Nephron (organoid): ENCODE data around the gene CUL9.
A peak's percentile ranks its signal among the peaks of the same experiment; 100 is the strongest.

Experiments used
- H3K27ac Mint-ChIP-seq, 3 experiments: 2 replicates each; pipeline ENCODE4 v1.8.0; 2020; ENCODE audit warnings: mixed read lengths in 3 of 3, mild to moderate bottlenecking in 2 of 3, moderate library complexity in 1 of 3
- H3K27me3 Mint-ChIP-seq: 2 replicates; pipeline ENCODE4 v1.8.0; 2021; ENCODE audit warnings: low read depth, mild to moderate bottlenecking, moderate library complexity, mixed read lengths
- H3K36me3 Mint-ChIP-seq: 2 replicates; pipeline ENCODE4 v1.8.0; 2020; ENCODE audit warnings: low read depth, mixed read lengths
- H3K4me1 Mint-ChIP-seq: 2 replicates; pipeline ENCODE4 v1.8.0; 2020; ENCODE audit warnings: mixed read lengths
- H3K4me3 Mint-ChIP-seq, 3 experiments: 2 replicates each; pipeline ENCODE4 v1.8.0; 2020; ENCODE audit warnings: mild to moderate bottlenecking in 3 of 3, mixed read lengths in 3 of 3, moderate library complexity in 2 of 3
- H3K9me3 Mint-ChIP-seq: 2 replicates; pipeline ENCODE4 v1.8.0; 2020; ENCODE audit warnings: mixed read lengths
- CTCF ChIP-seq, 3 experiments: fragments of 200-600 bp; sonication (generic); IDR thresholded peaks; one replicate each; pipeline ENCODE4 v1.5.0; 2021; ENCODE audit warnings: antibody characterized with exemption in 3 of 3; ENCODE audit not compliant: unreplicated experiment in 3 of 3

The CUL9 gene

GRCh38 chr6:43144879-43145278 lies 37.1 kb upstream of the CUL9 start:
- Mint-ChIP-seq H3K9me3 (no peaks in the 10 kb centered on the region), H3K27me3 (no peaks in the 10 kb centered on the region), H3K36me3 (peaks cover 37% of the 10 kb centered on the region), H3K4me1 (peaks cover 28% of the 10 kb centered on the region), H3K27ac (peak overlapping the region in 1 of 3 experiments; percentile 99), H3K4me3 (no peak overlapping the region)
- TF ChIP-seq CTCF (IDR thresholded peaks at IDR 0.05; ENCODE audit: unreplicated experiment in 3 of 3): no peak

GRCh38 chr6:43146261-43146660 lies 35.7 kb upstream of the CUL9 start:
- Mint-ChIP-seq H3K27me3 (no peaks in the 10 kb centered on the region), H3K9me3 (no peaks in the 10 kb centered on the region), H3K36me3 (peaks cover 39% of the 10 kb centered on the region), H3K4me3 (no peak overlapping the region), H3K27ac (peak overlapping the region in 1 of 3 experiments; percentile 67), H3K4me1 (peaks cover 23% of the 10 kb centered on the region)
- no peak for TF ChIP-seq CTCF (IDR thresholded peaks at IDR 0.05; ENCODE audit: unreplicated experiment in 3 of 3)

- no peak for TF ChIP-seq CTCF (IDR thresholded peaks at IDR 0.05; ENCODE audit: unreplicated experiment in 3 of 3)
- peaks cover 38% of the 10 kb centered on the region for H3K36me3 Mint-ChIP-seq
- no peak overlapping the region for H3K4me3 Mint-ChIP-seq
- no peak overlapping the region for H3K27ac Mint-ChIP-seq
- peaks cover 20% of the 10 kb centered on the region for H3K4me1 Mint-ChIP-seq
- H3K27me3 Mint-ChIP-seq: no peaks in the 10 kb centered on the region
- no peaks in the 10 kb centered on the region for H3K9me3 Mint-ChIP-seq
Observed at GRCh38 chr6:43146709-43147688, 35.0 kb upstream of the CUL9 start.

- peaks cover 12% of the 10 kb centered on the region for H3K4me1 Mint-ChIP-seq
- peak overlapping the region in 1 of 3 experiments; percentile 44 for H3K27ac Mint-ChIP-seq
- no peaks in the 10 kb centered on the region for H3K9me3 Mint-ChIP-seq
- no peak for TF ChIP-seq CTCF (IDR thresholded peaks at IDR 0.05; ENCODE audit: unreplicated experiment in 3 of 3)
- H3K27me3 Mint-ChIP-seq: no peaks in the 10 kb centered on the region
- peaks cover 40% of the 10 kb centered on the region for H3K36me3 Mint-ChIP-seq
- no peak overlapping the region for H3K4me3 Mint-ChIP-seq
Observed at GRCh38 chr6:43147691-43148477, 34.1 kb upstream of the CUL9 start.

GRCh38 chr6:43149265-43149664 lies 32.7 kb upstream of the CUL9 start:
- H3K4me3 Mint-ChIP-seq: no peak overlapping the region
- peaks cover 40% of the 10 kb centered on the region for H3K36me3 Mint-ChIP-seq
- H3K9me3 Mint-ChIP-seq: no peaks in the 10 kb centered on the region
- H3K4me1 Mint-ChIP-seq: no peaks in the 10 kb centered on the region
- TF ChIP-seq CTCF (IDR thresholded peaks at IDR 0.05; ENCODE audit: unreplicated experiment in 3 of 3): no peak
- H3K27me3 Mint-ChIP-seq: no peaks in the 10 kb centered on the region
- H3K27ac Mint-ChIP-seq: no peak overlapping the region
